ENCODE data around the gene ACOX2. TPM values are rescaled to one million over a fixed set of nuclear protein-coding genes. Genes with fewer than 3 reads are reported as not detected.
A peak's percentile ranks its signal among the peaks of the same experiment; 100 is the strongest.

Gene ACOX2
- total RNA-seq, 4 donors from 2014 or later: 5.7 to 12.2 (median 8.5) TPM

DNA sequence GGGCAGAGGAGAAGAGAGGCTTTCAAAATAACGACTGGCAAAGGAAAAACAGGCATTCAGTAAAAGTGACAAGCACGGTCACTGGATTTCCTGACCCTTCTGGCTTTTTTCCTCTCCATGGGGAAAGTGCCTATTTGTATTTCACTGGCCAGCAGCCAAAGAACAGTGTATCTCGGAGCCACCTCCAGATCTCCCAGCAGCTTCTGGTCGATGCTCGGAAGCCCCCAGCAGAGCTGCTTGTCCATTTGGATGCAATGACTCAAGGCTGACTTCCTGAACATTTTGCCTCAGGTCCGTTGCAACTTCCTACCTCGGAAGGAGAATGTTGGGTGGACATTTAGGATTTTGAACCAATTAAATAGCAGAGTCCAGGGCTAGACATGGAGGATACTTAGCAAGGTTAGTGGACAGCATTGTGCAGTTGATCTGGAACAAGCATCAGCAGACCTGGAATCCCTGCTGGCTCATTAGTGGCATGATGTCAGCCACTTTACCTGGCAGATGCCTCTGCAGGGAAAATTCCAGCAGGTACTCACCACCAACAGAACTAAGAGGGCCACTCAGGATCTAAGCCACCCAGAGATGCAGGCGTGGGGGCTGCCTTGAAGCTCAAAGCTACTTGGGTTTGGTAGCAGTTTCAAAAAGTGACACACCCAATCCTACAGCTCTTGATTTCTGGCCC lies 39.1 kb upstream of the ACOX2 start:
- Histone ChIP-seq H3K36me3 (no peaks in the 10 kb centered on the region), H3K4me1 (peaks cover 37% of the 10 kb centered on the region), H3K4me3 (peak overlapping the region; percentile 36), H3K9me3 (no peaks in the 10 kb centered on the region), H3K27ac (peak overlapping the region; percentile 78), H3K27me3 (no peaks in the 10 kb centered on the region)
- TF ChIP-seq, protein P1, sequence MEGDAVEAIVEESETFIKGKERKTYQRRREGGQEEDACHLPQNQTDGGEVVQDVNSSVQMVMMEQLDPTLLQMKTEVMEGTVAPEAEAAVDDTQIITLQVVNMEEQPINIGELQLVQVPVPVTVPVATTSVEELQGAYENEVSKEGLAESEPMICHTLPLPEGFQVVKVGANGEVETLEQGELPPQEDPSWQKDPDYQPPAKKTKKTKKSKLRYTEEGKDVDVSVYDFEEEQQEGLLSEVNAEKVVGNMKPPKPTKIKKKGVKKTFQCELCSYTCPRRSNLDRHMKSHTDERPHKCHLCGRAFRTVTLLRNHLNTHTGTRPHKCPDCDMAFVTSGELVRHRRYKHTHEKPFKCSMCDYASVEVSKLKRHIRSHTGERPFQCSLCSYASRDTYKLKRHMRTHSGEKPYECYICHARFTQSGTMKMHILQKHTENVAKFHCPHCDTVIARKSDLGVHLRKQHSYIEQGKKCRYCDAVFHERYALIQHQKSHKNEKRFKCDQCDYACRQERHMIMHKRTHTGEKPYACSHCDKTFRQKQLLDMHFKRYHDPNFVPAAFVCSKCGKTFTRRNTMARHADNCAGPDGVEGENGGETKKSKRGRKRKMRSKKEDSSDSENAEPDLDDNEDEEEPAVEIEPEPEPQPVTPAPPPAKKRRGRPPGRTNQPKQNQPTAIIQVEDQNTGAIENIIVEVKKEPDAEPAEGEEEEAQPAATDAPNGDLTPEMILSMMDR (IDR thresholded peaks at IDR 0.05): no peak
- TF ChIP-seq POLR2A (IDR thresholded peaks at IDR 0.05) (no peak), EP300 (IDR thresholded peaks at IDR 0.05) (no peak), POLR2AphosphoS5 (IDR thresholded peaks at IDR 0.05) (no peak)
- DNase-seq (ENCODE audit: low spot score in 2 of 2): no peak
- 37% methylated on average over 8 of the region's 8 CpGs for whole genome bisulfite sequencing

DNA sequence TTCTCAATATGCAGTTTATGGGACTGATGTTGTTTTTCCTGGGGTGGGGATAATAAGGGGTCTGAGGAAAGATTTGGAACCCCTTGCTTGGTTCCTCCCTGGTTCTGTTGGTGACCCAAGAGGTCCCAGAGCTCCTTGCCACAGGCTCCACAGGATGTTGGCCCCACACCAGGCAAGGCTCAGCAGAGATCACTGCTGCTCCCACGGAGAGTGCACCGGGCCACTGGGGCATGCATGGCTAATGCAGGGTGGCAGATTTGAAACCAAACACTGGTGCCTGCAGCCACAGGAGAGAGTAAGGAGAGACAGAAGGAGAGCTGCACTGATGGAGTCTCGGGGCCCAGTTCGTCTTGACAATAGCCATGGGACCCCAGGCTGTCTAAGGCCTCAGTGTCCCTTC lies 37.7 kb upstream of the ACOX2 start:
- TF ChIP-seq, protein P1 (IDR thresholded peaks at IDR 0.05): no peak
- TF ChIP-seq EP300 (IDR thresholded peaks at IDR 0.05): no peak
- TF ChIP-seq POLR2AphosphoS5 (IDR thresholded peaks at IDR 0.05): no peak
- TF ChIP-seq POLR2A (IDR thresholded peaks at IDR 0.05): no peak
- peak overlapping the region; percentile 36 for H3K4me3 ChIP-seq
- no peaks in the 10 kb centered on the region for H3K27me3 ChIP-seq
- no peaks in the 10 kb centered on the region for H3K36me3 ChIP-seq
- no peak for DNase-seq (ENCODE audit: low spot score in 2 of 2)
- peaks cover 37% of the 10 kb centered on the region for H3K4me1 ChIP-seq
- no peak overlapping the region for H3K27ac ChIP-seq
- no peaks in the 10 kb centered on the region for H3K9me3 ChIP-seq
- WGBS: 60% methylated on average over 1 of the region's 4 CpGs

DNA sequence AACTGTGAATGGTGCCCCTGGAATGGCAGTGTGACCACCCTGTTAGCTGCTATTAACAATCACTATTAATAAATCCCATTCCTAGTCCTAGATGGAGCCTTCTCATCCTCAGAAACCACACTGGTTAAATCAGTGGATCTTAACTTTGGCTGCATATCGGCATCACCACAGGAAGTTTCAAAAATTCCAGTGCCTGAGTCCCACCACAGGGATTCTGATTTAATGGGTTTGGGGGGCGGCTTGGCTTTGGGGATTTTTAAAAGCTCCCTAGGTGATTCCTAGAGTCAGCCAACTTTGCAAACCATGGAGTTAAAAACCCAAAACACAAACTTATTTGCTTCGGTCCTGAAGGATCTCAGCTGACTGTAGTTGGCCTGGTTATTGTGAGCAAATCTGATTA lies 37.1 kb upstream of the ACOX2 start:
- no peaks in the 10 kb centered on the region for H3K9me3 ChIP-seq
- WGBS: 79% methylated on average over 2 of the region's 3 CpGs
- H3K4me1 ChIP-seq: peaks cover 37% of the 10 kb centered on the region
- DNase-seq (ENCODE audit: low spot score in 2 of 2): no peak
- TF ChIP-seq EP300 (IDR thresholded peaks at IDR 0.05): no peak
- TF ChIP-seq, protein P1 (IDR thresholded peaks at IDR 0.05): no peak
- TF ChIP-seq POLR2A (IDR thresholded peaks at IDR 0.05): no peak
- no peak for TF ChIP-seq POLR2AphosphoS5 (IDR thresholded peaks at IDR 0.05)
- no peak overlapping the region for H3K27ac ChIP-seq
- peak overlapping the region; percentile 36 for H3K4me3 ChIP-seq
- no peaks in the 10 kb centered on the region for H3K36me3 ChIP-seq
- no peaks in the 10 kb centered on the region for H3K27me3 ChIP-seq

DNA sequence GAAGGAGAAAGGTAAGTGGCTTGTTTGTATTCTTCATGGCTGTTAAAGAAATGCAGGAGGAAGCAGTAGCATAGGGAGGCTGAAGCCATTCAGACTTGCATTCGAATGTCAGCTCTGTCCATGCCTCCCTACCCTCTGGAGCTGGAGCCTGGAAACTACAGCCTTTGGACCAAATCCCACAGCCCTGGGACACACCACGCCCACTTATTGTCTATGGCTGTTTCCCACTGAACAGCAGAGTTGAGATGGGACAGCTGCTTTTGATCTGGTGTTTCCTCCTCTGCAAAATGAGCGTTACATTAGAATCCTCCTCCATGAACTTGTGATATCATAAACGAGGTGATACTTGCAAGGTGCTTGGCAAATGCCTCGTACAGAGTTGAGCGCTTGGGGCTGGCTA lies 36.6 kb upstream of the ACOX2 start:
- no peaks in the 10 kb centered on the region for H3K9me3 ChIP-seq
- DNase-seq (ENCODE audit: low spot score in 2 of 2): peak in 1 of 2 donors; percentile 63
- no peaks in the 10 kb centered on the region for H3K27me3 ChIP-seq
- peaks cover 37% of the 10 kb centered on the region for H3K4me1 ChIP-seq
- 39% methylated on average over 5 of the region's 6 CpGs for WGBS
- H3K36me3 ChIP-seq: no peaks in the 10 kb centered on the region
- H3K27ac ChIP-seq: no peak overlapping the region
- TF ChIP-seq EP300 (IDR thresholded peaks at IDR 0.05) (no peak), POLR2AphosphoS5 (IDR thresholded peaks at IDR 0.05) (peak in 1 of 3 donors; percentile 18)
- peak overlapping the region; percentile 36 for H3K4me3 ChIP-seq

DNA sequence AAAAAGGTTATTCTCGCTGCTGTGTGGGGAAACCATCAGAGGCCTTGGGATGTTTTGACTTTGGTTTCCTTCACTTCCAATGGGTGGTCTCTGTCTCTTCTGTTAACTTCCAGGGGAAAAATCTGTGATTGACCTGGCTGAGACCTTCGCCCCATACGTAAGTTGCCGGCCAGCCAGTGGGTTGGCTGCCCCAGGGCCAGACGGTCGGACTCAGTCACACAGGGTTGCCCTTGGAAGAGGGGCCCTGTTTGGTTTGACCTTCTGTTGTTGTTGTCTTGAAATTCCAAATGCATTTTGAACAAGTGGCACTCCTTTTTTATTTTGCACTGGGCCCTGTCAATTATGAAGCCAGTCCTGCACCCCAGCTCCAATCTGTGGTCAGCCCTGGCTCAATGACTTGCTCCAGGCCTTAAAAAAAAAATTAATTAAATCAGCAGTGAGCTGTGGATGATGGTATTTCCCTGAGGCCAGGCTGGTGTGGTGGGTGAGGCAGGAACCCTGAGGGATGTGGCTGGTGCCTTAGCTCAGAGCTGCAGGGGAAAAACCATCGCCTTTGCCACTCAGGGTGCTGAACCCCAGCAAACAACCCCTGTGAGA lies 35.7 kb upstream of the ACOX2 start:
- H3K4me1 ChIP-seq: peaks cover 31% of the 10 kb centered on the region
- DNase-seq (ENCODE audit: low spot score in 2 of 2): no peak
- H3K27ac ChIP-seq: no peak overlapping the region
- no peaks in the 10 kb centered on the region for H3K36me3 ChIP-seq
- WGBS: 98% methylated on average over 7 of the region's 7 CpGs
- TF ChIP-seq EP300 (IDR thresholded peaks at IDR 0.05) (no peak), POLR2AphosphoS5 (IDR thresholded peaks at IDR 0.05) (no peak), POLR2A (IDR thresholded peaks at IDR 0.05) (no peak)
- TF ChIP-seq, protein P1 (IDR thresholded peaks at IDR 0.05): no peak
- H3K9me3 ChIP-seq: no peaks in the 10 kb centered on the region
- no peak overlapping the region for H3K4me3 ChIP-seq
- no peaks in the 10 kb centered on the region for H3K27me3 ChIP-seq

Measured in suprapubic skin (tissue), 4 donors.